Right forelimb (tissue), 1 donor: ENCODE results near the gene SEMA7A.
"Not testable (repeated sequence)": the region's sequence is repeated elsewhere in the genome, so short reads cannot be mapped to it uniquely, and the experiment has no call there.

Experiments used
- DNase-seq: peaks from one replicate; pipeline ENCODE4 v3.0.0-alpha.2; 2018

SEMA7A gene

GRCh38 chr15:74397239-74398068, 36.3 kb downstream of the SEMA7A start:
- no peak for DNase-seq

- DNase-seq = no peak
Measured at GRCh38 chr15:74396445-74397238, 37.1 kb downstream of the SEMA7A start.

- no peak for DNase-seq
Measured at GRCh38 chr15:74396146-74396438, 37.7 kb downstream of the SEMA7A start.

GRCh38 chr15:74395319-74396145, 38.2 kb downstream of the SEMA7A start:
- DNase-seq = no peak

GRCh38 chr15:74394090-74394846, 39.5 kb downstream of the SEMA7A start:
- DNase-seq = no peak

GRCh38 chr15:74393423-74393822, 40.3 kb downstream of the SEMA7A start:
- no peak for DNase-seq

GRCh38 chr15:74392902-74393301, 40.9 kb downstream of the SEMA7A start:
- no peak for DNase-seq

- peak; percentile 76 for DNase-seq
Measured at GRCh38 chr15:74392451-74392830, 41.3 kb downstream of the SEMA7A start.

GRCh38 chr15:74391582-74392450, 41.9 kb downstream of the SEMA7A start:
- no peak for DNase-seq

GRCh38 chr15:74390647-74391288, 43.0 kb downstream of the SEMA7A start:
- DNase-seq = no peak

GRCh38 chr15:74390049-74390646, 43.6 kb downstream of the SEMA7A start:
- not testable (repeated sequence) for DNase-seq

GRCh38 chr15:74389241-74390048, 44.3 kb downstream of the SEMA7A start:
- no peak for DNase-seq

GRCh38 chr15:74388363-74388951, 45.3 kb downstream of the SEMA7A start:
- no peak for DNase-seq

GRCh38 chr15:74387621-74388362, 46.0 kb downstream of the SEMA7A start:
- no peak for DNase-seq

- DNase-seq = no peak
Measured at GRCh38 chr15:74387141-74387541, 46.6 kb downstream of the SEMA7A start.

GRCh38 chr15:74386496-74387140, 47.1 kb downstream of the SEMA7A start:
- no peak for DNase-seq

GRCh38 chr15:74385733-74386132, 48.0 kb downstream of the SEMA7A start:
- no peak for DNase-seq
